ENCODE measurements around the gene ZFAND5.

Gene ZFAND5

GRCh38 chr9:72364679-72365524 lies at the start of gene ZFAND5:
TSS of gene ZFAND5 (minus strand) at chr9:72365208. CDS start at chr9:72360778, 4,430 bp downstream.
- peak; percentile 95 for DNase-seq (ENCODE audit: low read depth)
- peak within 1 kb of the TSS; percentile 84 for H3K4me3 ChIP-seq (ENCODE audit: control insufficient read depth, low read depth, low read length)
- peak; percentile 27 for TF ChIP-seq CTCF (IDR thresholded peaks at IDR 0.05; ENCODE audit: control insufficient read depth, insufficient read depth, low read depth, low read length, missing control alignments)

- H3K4me3 ChIP-seq (ENCODE audit: control insufficient read depth, low read depth, low read length): no peak overlapping the region
- TF ChIP-seq CTCF (IDR thresholded peaks at IDR 0.05; ENCODE audit: control insufficient read depth, insufficient read depth, low read depth, low read length, missing control alignments): no peak
- DNase-seq (ENCODE audit: low read depth): no peak
These were observed 47.6 kb upstream of the ZFAND5 start for GRCh38 chr9:72412483-72413040.

- DNase-seq (ENCODE audit: low read depth): no peak
These were observed 45.2 kb upstream of the ZFAND5 start for GRCh38 chr9:72410214-72410613.

GRCh38 chr9:72407114-72407513 lies 42.1 kb upstream of the ZFAND5 start:
- no peak for TF ChIP-seq CTCF (IDR thresholded peaks at IDR 0.05; ENCODE audit: control insufficient read depth, insufficient read depth, low read depth, low read length, missing control alignments)
- H3K4me3 ChIP-seq (ENCODE audit: control insufficient read depth, low read depth, low read length): no peak overlapping the region
- no peak for DNase-seq (ENCODE audit: low read depth)

More at GRCh38 chr9:72410214-72410613, 45.2 kb upstream of the ZFAND5 start:
- H3K4me3 ChIP-seq (ENCODE audit: control insufficient read depth, low read depth, low read length): no peak overlapping the region
- no peak for TF ChIP-seq CTCF (IDR thresholded peaks at IDR 0.05; ENCODE audit: control insufficient read depth, insufficient read depth, low read depth, low read length, missing control alignments)

GRCh38 chr9:72402744-72403143 lies 37.7 kb upstream of the ZFAND5 start:
- no peak for TF ChIP-seq CTCF (IDR thresholded peaks at IDR 0.05; ENCODE audit: control insufficient read depth, insufficient read depth, low read depth, low read length, missing control alignments)
- H3K4me3 ChIP-seq (ENCODE audit: control insufficient read depth, low read depth, low read length): no peak overlapping the region
- DNase-seq (ENCODE audit: low read depth): no peak

GRCh38 chr9:72401396-72401795 lies 36.4 kb upstream of the ZFAND5 start:
- H3K4me3 ChIP-seq (ENCODE audit: control insufficient read depth, low read depth, low read length): no peak overlapping the region
- no peak for DNase-seq (ENCODE audit: low read depth)
- no peak for TF ChIP-seq CTCF (IDR thresholded peaks at IDR 0.05; ENCODE audit: control insufficient read depth, insufficient read depth, low read depth, low read length, missing control alignments)
